Mammary epithelial cell (primary cell): ENCODE measurements around the gene UBE2E1.

ENCODE experiments used
- EZH2 ChIP-seq: IDR thresholded peaks from 2 replicates; pipeline ENCODE4 v1.6.1; 2012; ENCODE audit warnings: low read length, inconsistent platforms, borderline replicate concordance
- TF ChIP-seq, protein P1 (sequence below), 2 donors: IDR thresholded peaks in 1 of 2; conservative IDR thresholded peaks in 1 of 2; 2 replicates each; pipeline ENCODE4 v1.5.1; 2011 to 2012; ENCODE audit warnings: inconsistent platforms in 2 of 2, low read length in 2 of 2, mild to moderate bottlenecking in 2 of 2, control low read depth in 1 of 2, low read depth in 1 of 2; ENCODE audit not compliant: insufficient read depth in 1 of 2; ENCODE audit errors: extremely low read depth in 1 of 2

DNA sequence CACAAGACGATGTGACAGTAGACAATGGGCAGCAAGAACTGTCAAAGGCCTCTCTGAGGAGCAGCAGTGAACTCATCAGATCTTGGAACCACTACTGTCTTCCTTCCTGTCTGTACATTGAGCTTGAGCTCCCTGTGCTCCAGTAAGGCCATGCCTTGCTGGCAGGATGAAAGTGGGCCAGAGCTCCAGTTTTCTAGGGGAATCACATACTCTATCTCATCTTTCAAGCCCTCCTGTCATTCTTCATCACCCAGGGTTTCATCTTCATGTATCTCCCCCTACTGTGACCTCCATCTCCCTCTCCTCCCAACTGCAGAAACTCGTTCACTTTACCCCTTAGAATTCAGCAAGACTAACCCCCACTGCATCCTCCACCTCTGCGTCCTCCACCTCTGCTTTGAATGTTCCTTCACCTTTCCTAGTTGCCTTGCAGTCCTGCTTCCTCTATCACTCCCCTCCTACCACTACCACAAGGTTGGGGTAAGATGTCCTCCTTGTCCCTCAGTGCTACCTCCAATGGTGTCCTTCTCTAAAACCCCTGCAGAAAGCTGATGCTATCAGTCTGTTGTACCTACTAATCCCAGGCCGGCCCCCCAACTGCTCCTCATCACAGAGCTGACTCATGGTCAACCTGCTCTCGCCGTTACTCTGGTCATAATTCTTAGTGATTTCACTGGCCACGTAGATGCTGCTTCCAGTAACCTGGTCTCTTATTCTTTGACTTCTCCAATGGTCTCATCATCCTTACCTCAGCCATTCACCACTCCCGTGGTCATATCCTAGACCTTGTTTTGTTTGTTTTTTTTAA, 88.7 kb downstream of the UBE2E1 start:
- TF ChIP-seq, protein P1, sequence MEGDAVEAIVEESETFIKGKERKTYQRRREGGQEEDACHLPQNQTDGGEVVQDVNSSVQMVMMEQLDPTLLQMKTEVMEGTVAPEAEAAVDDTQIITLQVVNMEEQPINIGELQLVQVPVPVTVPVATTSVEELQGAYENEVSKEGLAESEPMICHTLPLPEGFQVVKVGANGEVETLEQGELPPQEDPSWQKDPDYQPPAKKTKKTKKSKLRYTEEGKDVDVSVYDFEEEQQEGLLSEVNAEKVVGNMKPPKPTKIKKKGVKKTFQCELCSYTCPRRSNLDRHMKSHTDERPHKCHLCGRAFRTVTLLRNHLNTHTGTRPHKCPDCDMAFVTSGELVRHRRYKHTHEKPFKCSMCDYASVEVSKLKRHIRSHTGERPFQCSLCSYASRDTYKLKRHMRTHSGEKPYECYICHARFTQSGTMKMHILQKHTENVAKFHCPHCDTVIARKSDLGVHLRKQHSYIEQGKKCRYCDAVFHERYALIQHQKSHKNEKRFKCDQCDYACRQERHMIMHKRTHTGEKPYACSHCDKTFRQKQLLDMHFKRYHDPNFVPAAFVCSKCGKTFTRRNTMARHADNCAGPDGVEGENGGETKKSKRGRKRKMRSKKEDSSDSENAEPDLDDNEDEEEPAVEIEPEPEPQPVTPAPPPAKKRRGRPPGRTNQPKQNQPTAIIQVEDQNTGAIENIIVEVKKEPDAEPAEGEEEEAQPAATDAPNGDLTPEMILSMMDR (conservative IDR thresholded peaks at IDR 0.05 in 1 of 2, IDR thresholded peaks at IDR 0.05 in 1 of 2; ENCODE audit: extremely low read depth in 1 of 2, insufficient read depth in 1 of 2, low read depth in 1 of 2, low read length in 2 of 2) = no peak
- TF ChIP-seq EZH2 = no peak
